Testis (tissue), 3 donors: ENCODE measurements around the gene WDR45B. TPM values are rescaled to one million over a fixed set of nuclear protein-coding genes. Genes with fewer than 3 reads are reported as not detected.

ENCODE experiments used
- DNase-seq: peaks from one replicate; pipeline ENCODE4 v3.0.0-alpha.2; 2019
- H3K27ac ChIP-seq, 2 donors: fragments of 200-600 bp; sonication (generic); one replicate each; pipeline ENCODE4 v1.5.1; 2019
- H3K27me3 ChIP-seq: fragments of 200-600 bp; sonication (generic); one replicate; pipeline ENCODE4 v1.5.1; 2019
- H3K36me3 ChIP-seq: fragments of 200-600 bp; sonication (generic); one replicate; pipeline ENCODE4 v1.5.1; 2017; ENCODE audit warnings: low read depth; ENCODE audit errors: missing control alignments
- H3K4me1 ChIP-seq: fragments of 200-600 bp; sonication (generic); one replicate; pipeline ENCODE4 v1.5.1; 2019
- H3K4me3 ChIP-seq, 2 donors: fragments of 200-600 bp; sonication (generic); one replicate each; pipeline ENCODE4 v1.5.1; 2017 to 2019
- H3K9me3 ChIP-seq: fragments of 200-600 bp; sonication (generic); one replicate; pipeline ENCODE4 v1.5.1; 2017
- CTCF ChIP-seq, 3 experiments: fragments of 450-650 bp in 2 of 3; fragments of 200-600 bp in 1 of 3; sonication (generic) in 1 of 3; IDR thresholded peaks; one replicate each; pipeline ENCODE4 v1.5.1; 2016 to 2019; ENCODE audit warnings: antibody characterized with exemption in 3 of 3, mild to moderate bottlenecking in 2 of 3, moderate library complexity in 1 of 3
- POLR2A ChIP-seq: fragments of 450-650 bp; IDR thresholded peaks from one replicate; pipeline ENCODE4 v1.6.1; 2017; ENCODE audit warnings: antibody characterized with exemption, mild to moderate bottlenecking, moderate library complexity
- WGBS, 2 donors: methylation state at CpG; one replicate each; pipeline ENCODE4 v1.1.5; 2018; 5-methylcytosine and 5-hydroxymethylcytosine counted together
- intact Hi-C: fragments of 100-400 bp; cut with DNase I; formaldehyde crosslinking; loops from one replicate; pipeline ENCODE4 v1.15.1; 2023; ENCODE audit warnings: low total_unique reads
- polyA plus RNA-seq: library from polyadenylated mRNA; stranded (reverse); fragments of 350-450 nt; fragmentation: Illumina TruSeq; extraction: RNeasy Lipid Tissue Mini Kit (QIAGEN cat#74804); gene quantifications from one replicate; pipeline ENCODE4 v1.2.3, GENCODE V29; 2014; ENCODE audit warnings: low read depth, low replicate concordance; ENCODE audit not compliant: insufficient read depth
- total RNA-seq, 2 donors: library from RNA; depleted of rRNA; stranded (reverse); fragments of >200 nt; gene quantifications; one replicate each; pipeline ENCODE4 v1.2.3, GENCODE V29; 2016

Gene WDR45B
- total and polyA plus RNA-seq, 3 donors from 2014 or later, result 142 to 165 (median 163) TPM

DNA sequence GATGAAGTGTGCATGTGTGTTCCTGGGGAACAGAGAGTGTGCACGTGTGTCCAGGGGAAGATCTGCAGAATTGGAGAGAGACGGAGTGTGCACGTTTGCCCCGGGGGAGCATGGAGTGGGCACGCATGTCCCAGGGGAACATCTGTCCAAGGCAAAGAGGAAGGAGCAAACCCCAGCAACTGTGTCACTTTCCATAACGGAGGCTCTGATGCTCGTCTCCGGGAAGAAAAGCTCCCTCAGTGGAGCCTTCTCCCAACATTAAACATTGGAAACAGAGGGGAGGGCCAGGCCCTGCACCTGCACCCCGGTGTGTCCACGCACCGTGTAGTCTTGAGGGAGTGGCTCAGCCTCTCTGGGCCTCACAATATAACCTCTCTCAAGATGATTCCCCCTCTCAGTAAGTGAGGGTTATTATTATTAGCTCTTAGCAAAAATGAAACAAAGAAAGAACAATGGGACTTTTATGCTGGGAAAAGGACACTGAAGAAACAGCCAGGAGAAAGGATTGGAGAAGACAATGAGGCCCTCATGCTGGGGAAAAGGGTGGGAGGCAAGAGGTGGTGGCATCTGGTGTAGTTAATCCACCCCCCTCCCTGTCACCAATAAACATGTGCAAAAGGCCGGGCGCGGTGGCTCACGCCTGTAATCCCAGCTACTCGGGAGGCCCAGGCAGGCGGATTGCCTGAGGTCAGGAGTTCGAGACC lies 42.7 kb upstream of the WDR45B start:
- Histone ChIP-seq H3K9me3 (no peaks in the 10 kb centered on the region), H3K27ac (no peak overlapping the region), H3K4me3 (no peak overlapping the region), H3K36me3 (no peaks in the 10 kb centered on the region), H3K27me3 (no peaks in the 10 kb centered on the region), H3K4me1 (no peaks in the 10 kb centered on the region)
- TF ChIP-seq POLR2A, result no peak
- TF ChIP-seq CTCF (IDR thresholded peaks at IDR 0.05), result no peak
- 75% methylated on average over 17 to 18 of the region's 18 CpGs for WGBS, 2 donors
- intact Hi-C loops, result no loop called here
- DNase-seq, result peak; percentile 48

- no peak for TF ChIP-seq POLR2A
- TF ChIP-seq CTCF (IDR thresholded peaks at IDR 0.05), result no peak
- H3K9me3 ChIP-seq, result no peaks in the 10 kb centered on the region
- no peaks in the 10 kb centered on the region for H3K27me3 ChIP-seq
- H3K4me1 ChIP-seq, result no peaks in the 10 kb centered on the region
- no peak overlapping the region for H3K4me3 ChIP-seq
- intact Hi-C loops, result no loop called here
- 85 to 97% methylated on average over 3 to 7 of the region's 8 CpGs for WGBS, 2 donors
- no peak for DNase-seq
- no peaks in the 10 kb centered on the region for H3K36me3 ChIP-seq
- H3K27ac ChIP-seq, result no peak overlapping the region
These were observed 40.8 kb upstream of the WDR45B start for GRCh38 chr17:82689077-82689476.

DNA sequence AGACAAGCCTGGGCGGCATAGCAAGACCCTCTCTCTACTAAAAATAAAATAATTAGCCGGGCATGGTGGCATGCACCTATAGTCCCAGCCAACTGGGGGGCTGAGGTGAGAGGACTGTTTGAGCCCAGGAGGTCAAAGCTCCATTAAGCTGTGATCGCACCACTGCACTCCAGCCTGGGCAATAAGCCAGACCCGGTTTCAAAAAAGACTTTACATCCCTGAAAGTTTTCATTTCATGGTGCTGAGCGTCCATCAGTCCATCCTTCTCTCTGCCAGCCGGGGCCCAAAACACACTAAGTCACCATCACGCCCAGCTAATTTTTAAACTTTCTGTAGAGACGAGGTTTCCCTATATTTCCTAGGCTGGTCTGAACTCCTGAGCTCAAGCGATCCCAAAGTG lies 39.6 kb upstream of the WDR45B start:
- H3K4me3 ChIP-seq, result no peak overlapping the region
- H3K4me1 ChIP-seq, result no peaks in the 10 kb centered on the region
- H3K36me3 ChIP-seq, result no peaks in the 10 kb centered on the region
- intact Hi-C loops, result no loop called here
- no peak for DNase-seq
- H3K27ac ChIP-seq, result no peak overlapping the region
- WGBS, 2 donors, result 91 to 93% methylated on average over 8 to 9 of the region's 9 CpGs
- no peaks in the 10 kb centered on the region for H3K9me3 ChIP-seq
- H3K27me3 ChIP-seq, result no peaks in the 10 kb centered on the region
- no peak for TF ChIP-seq POLR2A
- no peak for TF ChIP-seq CTCF (IDR thresholded peaks at IDR 0.05)

GRCh38 chr17:82687375-82687861 lies 39.2 kb upstream of the WDR45B start:
- no peaks in the 10 kb centered on the region for H3K36me3 ChIP-seq
- WGBS, 2 donors, result 80 to 91% methylated on average over 8 to 10 of the region's 10 CpGs
- H3K27me3 ChIP-seq, result no peaks in the 10 kb centered on the region
- H3K4me1 ChIP-seq, result no peaks in the 10 kb centered on the region
- no peak for DNase-seq
- H3K27ac ChIP-seq, result no peak overlapping the region
- H3K9me3 ChIP-seq, result no peaks in the 10 kb centered on the region
- no peak for TF ChIP-seq POLR2A
- TF ChIP-seq CTCF (IDR thresholded peaks at IDR 0.05), result no peak
- H3K4me3 ChIP-seq, result no peak overlapping the region
- intact Hi-C loops, result no loop called here
